Muscle of leg (tissue), 11 donors: ENCODE measurements around the gene FAM53A. TPM values are rescaled to one million over a fixed set of nuclear protein-coding genes. Genes with fewer than 3 reads are reported as not detected.

Experiments used
- DNase-seq: peaks from one replicate; pipeline ENCODE4 v3.0.0; 2013
- H3K27ac ChIP-seq: one replicate; pipeline ENCODE4 v1.5.1; 2013; ENCODE audit warnings: mild to moderate bottlenecking, low read length, control low read depth
- H3K27me3 ChIP-seq: one replicate; pipeline ENCODE4 v1.6.1; 2013; ENCODE audit warnings: low read length; ENCODE audit not compliant: control insufficient read depth, insufficient read depth
- H3K36me3 ChIP-seq: one replicate; pipeline ENCODE4 v1.6.1; 2013; ENCODE audit warnings: low read length; ENCODE audit not compliant: control insufficient read depth, insufficient read depth
- H3K4me1 ChIP-seq: one replicate; pipeline ENCODE4 v1.6.1; 2013; ENCODE audit warnings: low read length; ENCODE audit not compliant: control insufficient read depth, insufficient read depth
- H3K4me3 ChIP-seq: one replicate; pipeline ENCODE4 v1.5.1; 2013; ENCODE audit warnings: low read length, control low read depth
- H3K9me3 ChIP-seq: replicated peaks from 2 replicates; pipeline ENCODE4 v1.6.1; 2013; ENCODE audit warnings: low read depth, low read length; ENCODE audit not compliant: control insufficient read depth
- WGBS: methylation state at CpG from one replicate; pipeline ENCODE4 v1.1.5; 2013; ENCODE audit warnings: missing lambda C conversion rate; ENCODE audit not compliant: insufficient coverage; 5-methylcytosine and 5-hydroxymethylcytosine counted together
- polyA plus RNA-seq, 8 donors: library from polyadenylated mRNA; unstranded; fragments of 120-200 nt; gene quantifications; one replicate each; pipeline versions ENCODE4 v1.2.1 to v1.2.3, GENCODE V29; 2013; ENCODE audit warnings: inconsistent platforms in 1 of 8, low replicate concordance in 1 of 8; ENCODE audit not compliant: insufficient read length in 8 of 8, insufficient read depth in 1 of 8
- total RNA-seq: library from RNA; stranded (reverse); fragments of 120-200 nt; gene quantifications from one replicate; pipeline ENCODE4 v1.2.4, GENCODE V29; 2013

FAM53A gene
- total and polyA plus RNA-seq, 9 donors, result 1.2 to 2.4 (median 1.5) TPM

DNA sequence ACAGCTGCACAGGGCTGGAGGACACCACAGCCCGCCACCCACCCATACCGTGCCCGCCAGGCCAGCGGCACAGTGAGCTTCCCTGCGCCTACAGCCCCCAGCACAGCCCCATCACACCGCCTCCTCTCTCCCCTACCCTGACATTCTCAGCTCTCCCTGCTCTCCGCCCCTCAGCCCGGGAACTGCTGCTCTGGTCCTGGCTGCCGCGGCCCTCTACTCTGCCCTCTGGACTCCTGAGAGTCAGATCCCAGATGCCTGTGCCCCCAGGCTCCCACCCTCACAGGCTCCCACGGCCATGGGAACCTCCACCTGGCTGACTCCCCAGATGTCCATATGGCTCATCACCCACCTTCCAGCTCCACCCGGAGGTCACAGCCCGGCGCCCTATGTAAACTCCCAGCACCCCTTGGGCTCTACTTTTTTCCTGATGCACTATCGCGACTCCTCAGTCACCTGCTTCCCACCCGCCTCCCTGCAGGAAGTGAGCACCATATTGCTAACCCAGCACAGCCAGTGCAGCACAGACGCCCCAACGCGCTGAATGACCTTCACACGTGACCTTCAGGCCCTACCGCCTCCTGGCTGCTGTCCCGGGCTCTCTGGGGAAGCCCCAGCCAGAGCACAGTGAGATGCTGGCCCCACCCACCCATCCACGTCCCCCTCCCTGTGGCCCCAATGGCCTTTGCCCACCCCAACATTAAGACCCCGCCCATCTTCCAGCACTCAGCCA, 23.0 kb downstream of the FAM53A start:
- H3K36me3 ChIP-seq, result no peaks in the 10 kb centered on the region
- H3K4me1 ChIP-seq, result no peaks in the 10 kb centered on the region
- no peaks in the 10 kb centered on the region for H3K9me3 ChIP-seq
- H3K27ac ChIP-seq, result no peak overlapping the region
- no peaks in the 10 kb centered on the region for H3K27me3 ChIP-seq
- H3K4me3 ChIP-seq, result no peak overlapping the region
- DNase-seq, result no peak
- 73% methylated on average over 22 of the region's 25 CpGs for WGBS

DNA sequence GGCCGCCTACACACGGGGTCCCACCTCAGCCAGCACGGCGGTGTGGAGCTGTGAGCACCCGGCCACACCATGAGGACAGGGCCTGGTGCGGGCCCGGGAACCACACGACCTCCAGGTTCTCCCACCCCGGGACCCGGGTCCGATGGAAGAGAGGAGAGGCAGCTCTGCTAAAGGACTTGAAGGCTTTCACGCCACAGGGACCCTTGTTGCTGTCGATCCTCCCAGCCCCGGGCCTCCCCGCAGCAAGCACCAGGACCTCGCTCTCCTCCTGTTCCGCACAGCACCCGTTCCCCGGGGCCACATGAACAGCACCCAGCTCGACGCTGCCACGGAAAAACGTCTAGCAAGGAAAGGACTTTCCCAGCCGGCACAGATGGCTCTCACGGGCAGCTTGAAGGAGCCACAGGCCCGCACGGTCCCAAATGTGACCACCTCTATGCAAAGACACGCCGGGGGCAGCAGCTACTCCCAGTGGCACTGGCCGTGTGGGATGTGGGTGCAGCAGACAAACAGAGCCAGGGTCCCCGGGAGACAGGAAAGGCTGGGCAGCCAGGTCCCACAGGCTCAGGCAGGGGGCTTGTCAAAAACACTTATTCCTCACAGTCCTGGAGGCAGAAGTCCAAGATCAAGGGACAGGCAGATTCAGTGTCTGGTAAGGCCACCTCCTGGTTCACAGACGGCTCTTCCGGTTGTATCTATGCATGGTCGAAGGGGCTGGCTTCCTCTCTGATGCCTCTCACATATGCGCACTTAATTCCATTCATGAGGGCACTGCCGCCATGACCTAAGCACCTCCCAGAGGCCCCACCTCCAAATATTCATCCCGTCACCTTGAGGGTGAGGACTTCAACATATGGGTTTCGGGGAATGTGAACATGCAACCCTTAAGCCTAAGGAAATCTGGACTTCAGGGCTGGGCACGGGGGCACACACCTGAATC, 24.7 kb downstream of the FAM53A start:
- H3K9me3 ChIP-seq, result no peaks in the 10 kb centered on the region
- no peaks in the 10 kb centered on the region for H3K27me3 ChIP-seq
- H3K36me3 ChIP-seq, result no peaks in the 10 kb centered on the region
- no peaks in the 10 kb centered on the region for H3K4me1 ChIP-seq
- H3K27ac ChIP-seq, result no peak overlapping the region
- DNase-seq, result no peak
- 88% methylated on average over 37 of the region's 39 CpGs for WGBS
- no peak overlapping the region for H3K4me3 ChIP-seq

DNA sequence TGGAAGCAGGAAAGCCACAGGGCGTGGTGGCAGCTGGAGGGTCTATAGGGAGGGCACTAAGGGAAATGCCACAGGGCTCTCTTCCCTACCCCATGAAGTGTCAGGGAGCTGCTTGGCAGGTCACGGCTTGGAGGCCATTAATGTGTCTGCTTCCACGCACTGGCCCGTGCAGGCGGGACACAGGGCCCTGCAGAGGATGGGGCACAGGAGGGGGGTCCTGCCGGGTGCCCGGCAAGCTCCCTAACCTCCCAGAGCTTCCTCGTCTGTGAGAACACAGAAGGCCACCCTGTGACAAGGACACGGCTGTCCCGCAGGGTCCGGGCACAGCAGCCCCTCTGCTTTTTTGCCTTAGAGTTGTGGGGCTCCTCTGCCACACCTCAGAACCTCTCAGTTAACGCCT, 25.5 kb downstream of the FAM53A start:
- no peaks in the 10 kb centered on the region for H3K4me1 ChIP-seq
- no peaks in the 10 kb centered on the region for H3K36me3 ChIP-seq
- no peaks in the 10 kb centered on the region for H3K27me3 ChIP-seq
- WGBS, result 82% methylated on average over 10 of the region's 12 CpGs
- DNase-seq, result no peak
- no peak overlapping the region for H3K27ac ChIP-seq
- no peak overlapping the region for H3K4me3 ChIP-seq
- H3K9me3 ChIP-seq, result no peaks in the 10 kb centered on the region

DNA sequence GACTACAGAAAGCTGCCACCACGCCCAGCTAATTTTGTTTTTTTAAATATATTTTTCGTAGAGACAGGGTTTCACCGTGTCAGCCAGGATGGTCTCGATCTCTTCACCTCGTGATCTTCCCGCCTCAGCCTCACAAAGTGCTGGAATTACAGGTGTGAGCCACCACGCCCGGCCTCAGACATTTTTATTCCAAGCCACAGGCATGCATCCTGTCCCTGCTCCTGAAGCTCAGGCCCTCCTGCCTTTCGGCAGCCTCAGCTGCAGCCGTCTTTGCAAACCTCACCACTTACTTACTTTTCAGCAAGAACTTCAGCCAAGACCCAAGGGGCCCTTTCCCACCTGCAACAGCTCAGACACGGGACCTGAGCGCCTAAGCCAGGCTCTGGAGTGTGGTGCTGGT, 26.0 kb downstream of the FAM53A start:
- Histone ChIP-seq H3K9me3 (no peaks in the 10 kb centered on the region), H3K36me3 (no peaks in the 10 kb centered on the region), H3K27me3 (no peaks in the 10 kb centered on the region), H3K4me1 (no peaks in the 10 kb centered on the region), H3K4me3 (no peak overlapping the region), H3K27ac (no peak overlapping the region)
- DNase-seq, result no peak
- WGBS, result 72% methylated on average over 10 of the region's 12 CpGs

DNA sequence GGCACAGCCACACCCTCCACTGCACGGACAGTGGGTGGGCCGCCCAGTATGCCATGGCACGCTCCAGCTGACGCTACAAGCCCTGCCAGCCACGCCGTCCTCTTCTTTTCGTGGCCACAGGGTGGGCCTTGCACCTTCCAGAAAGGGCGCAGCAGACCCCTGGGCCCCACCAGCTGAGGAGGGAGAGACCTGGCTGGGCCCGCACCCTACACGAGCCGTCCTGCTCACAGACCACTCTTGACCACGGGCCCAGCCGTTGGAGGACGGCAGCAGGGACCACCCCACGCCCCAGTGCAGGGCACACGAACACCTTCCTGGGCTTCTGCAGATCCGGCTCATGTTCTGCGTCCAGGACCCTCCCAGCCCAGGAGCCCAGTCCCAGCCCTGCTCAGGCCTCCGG, 27.1 kb downstream of the FAM53A start:
- Histone ChIP-seq H3K36me3 (no peaks in the 10 kb centered on the region), H3K9me3 (no peaks in the 10 kb centered on the region), H3K4me1 (no peaks in the 10 kb centered on the region), H3K27me3 (no peaks in the 10 kb centered on the region), H3K27ac (no peak overlapping the region), H3K4me3 (no peak overlapping the region)
- no peak for DNase-seq
- WGBS, result 93% methylated on average over 19 of the region's 19 CpGs

DNA sequence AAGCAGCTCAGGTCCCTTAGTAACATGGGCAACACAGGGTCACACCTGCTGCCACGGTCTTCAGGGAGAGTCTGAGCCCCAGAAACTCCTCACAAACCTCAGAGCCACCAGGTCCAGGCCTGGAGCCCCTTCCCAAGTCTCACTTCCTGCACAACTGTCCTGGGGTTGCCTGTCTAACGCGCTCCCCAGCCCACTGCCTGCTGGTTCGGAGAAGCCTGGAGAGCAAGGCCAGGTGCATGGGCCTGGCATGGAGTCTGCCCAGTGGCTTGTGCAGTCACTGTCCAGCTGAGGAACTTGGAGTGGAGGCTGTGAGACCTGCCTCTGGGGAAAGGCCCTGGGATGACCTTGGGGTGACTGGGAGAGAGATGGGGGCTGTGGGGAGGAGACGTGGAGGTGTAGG, 28.0 kb downstream of the FAM53A start:
- no peak overlapping the region for H3K4me3 ChIP-seq
- no peak overlapping the region for H3K27ac ChIP-seq
- DNase-seq, result no peak
- H3K9me3 ChIP-seq, result no peaks in the 10 kb centered on the region
- WGBS, result 68% methylated on average over 2 of the region's 5 CpGs
- H3K36me3 ChIP-seq, result no peaks in the 10 kb centered on the region
- no peaks in the 10 kb centered on the region for H3K4me1 ChIP-seq
- H3K27me3 ChIP-seq, result no peaks in the 10 kb centered on the region

DNA sequence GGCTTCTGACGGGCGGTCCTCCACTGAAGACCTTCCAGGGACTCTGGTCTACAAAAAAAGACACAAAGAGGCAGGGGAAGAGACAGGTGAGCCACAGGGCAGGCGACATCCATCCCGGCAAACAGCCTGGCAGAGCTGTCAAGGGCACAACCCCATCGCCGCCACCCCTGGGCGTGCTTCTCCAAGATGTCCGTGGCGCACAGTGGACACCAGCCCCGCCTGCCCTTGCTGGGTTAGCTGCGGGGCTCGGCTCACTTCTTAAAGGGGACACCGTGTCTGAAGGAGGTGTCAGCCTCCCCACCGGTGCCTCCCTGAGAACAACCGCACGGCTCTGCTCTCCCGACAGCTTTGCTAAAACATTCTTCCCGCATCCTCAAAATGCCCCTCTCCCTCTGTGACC, 28.4 kb downstream of the FAM53A start:
- no peaks in the 10 kb centered on the region for H3K36me3 ChIP-seq
- no peak overlapping the region for H3K4me3 ChIP-seq
- no peaks in the 10 kb centered on the region for H3K4me1 ChIP-seq
- H3K27me3 ChIP-seq, result no peaks in the 10 kb centered on the region
- no peaks in the 10 kb centered on the region for H3K9me3 ChIP-seq
- no peak overlapping the region for H3K27ac ChIP-seq
- 75% methylated on average over 18 of the region's 18 CpGs for WGBS
- DNase-seq, result no peak

DNA sequence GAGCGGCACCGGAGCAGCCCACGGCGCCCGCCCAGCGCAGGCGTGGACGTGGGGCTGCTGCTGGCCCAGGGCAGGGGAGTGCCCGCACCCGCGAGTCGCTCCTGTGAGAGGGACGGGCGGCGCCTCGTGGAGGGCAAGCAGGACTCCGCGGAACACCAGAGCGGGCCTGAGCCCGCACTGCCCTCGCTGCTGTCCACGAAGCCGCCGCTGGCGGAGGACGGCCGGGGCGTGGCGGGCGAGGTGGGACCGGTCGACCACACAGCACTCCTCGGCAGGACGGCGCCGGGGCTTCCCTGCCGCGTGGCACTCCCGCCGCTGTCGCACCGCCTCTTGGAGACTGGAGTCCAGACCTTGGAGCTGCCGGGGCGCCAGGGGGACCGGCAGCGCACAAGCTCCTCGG, 29.0 kb downstream of the FAM53A start:
- Histone ChIP-seq H3K9me3 (no peaks in the 10 kb centered on the region), H3K27me3 (no peaks in the 10 kb centered on the region), H3K4me3 (no peak overlapping the region), H3K27ac (no peak overlapping the region), H3K4me1 (no peaks in the 10 kb centered on the region), H3K36me3 (no peaks in the 10 kb centered on the region)
- WGBS, result 96% methylated on average over 47 of the region's 47 CpGs
- no peak for DNase-seq

DNA sequence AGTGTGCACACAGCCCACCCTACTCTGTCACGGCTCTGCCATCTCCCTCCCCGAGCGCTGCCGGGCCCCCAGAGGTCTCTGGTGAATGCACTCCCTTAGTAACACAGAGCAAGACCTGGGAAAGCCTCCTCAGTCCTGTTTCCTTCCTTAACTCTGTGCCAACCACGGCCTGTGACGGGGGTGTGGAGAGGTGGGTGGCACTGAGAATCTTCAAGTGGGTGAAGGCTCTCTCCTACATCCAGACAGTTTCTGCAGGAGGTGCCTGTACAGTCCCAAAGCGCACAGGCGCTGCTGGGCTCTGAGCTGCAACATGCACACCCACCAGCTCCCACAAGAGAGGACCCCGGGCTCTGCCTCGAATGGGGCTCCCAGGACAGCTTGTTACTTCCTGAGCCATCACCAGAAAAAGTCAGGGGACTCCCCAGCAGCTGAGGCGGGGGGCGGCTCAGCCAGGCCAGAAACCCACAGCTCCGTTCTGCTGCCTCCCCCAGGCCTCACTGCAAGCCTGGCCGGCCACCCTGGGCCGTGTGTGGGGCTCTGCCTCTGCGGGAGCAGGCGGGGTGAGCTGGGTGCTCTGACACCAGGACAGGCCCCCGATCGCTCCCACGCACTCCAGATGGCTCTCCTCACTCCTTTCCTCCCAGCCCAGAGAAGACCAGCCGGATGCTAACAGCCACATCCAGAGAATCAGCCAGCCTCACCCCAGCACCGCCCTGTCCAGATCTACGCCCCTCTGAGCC, 29.7 kb downstream of the FAM53A start:
- WGBS, result 78% methylated on average over 15 of the region's 23 CpGs
- Histone ChIP-seq H3K36me3 (no peaks in the 10 kb centered on the region), H3K27me3 (no peaks in the 10 kb centered on the region), H3K9me3 (no peaks in the 10 kb centered on the region), H3K27ac (no peak overlapping the region), H3K4me3 (no peak overlapping the region), H3K4me1 (no peaks in the 10 kb centered on the region)
- no peak for DNase-seq

DNA sequence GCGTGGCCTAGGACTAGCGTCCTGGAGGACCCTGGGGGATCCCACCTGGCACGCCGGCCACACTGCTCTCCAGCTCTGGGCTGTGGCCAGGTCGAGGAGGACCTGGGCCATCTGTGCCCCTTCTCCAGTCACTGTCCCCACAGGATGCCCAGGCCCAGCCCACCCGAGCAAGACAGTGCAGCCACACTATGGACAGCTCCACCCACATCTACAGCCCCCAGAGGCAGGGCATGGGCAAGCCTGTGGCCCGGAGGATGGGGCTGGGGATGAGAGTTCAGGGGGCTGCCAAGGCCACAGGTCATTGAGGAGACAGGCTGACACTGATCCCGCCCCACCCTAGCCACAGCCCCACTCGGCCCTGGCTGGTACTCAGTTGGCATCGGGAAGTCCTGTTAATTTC, 30.3 kb downstream of the FAM53A start:
- H3K4me3 ChIP-seq, result no peak overlapping the region
- no peak overlapping the region for H3K27ac ChIP-seq
- WGBS, result 92% methylated on average over 6 of the region's 10 CpGs
- H3K36me3 ChIP-seq, result no peaks in the 10 kb centered on the region
- H3K27me3 ChIP-seq, result no peaks in the 10 kb centered on the region
- H3K9me3 ChIP-seq, result no peaks in the 10 kb centered on the region
- no peak for DNase-seq
- H3K4me1 ChIP-seq, result no peaks in the 10 kb centered on the region
